ENCODE data around the gene SHC3.

DNA sequence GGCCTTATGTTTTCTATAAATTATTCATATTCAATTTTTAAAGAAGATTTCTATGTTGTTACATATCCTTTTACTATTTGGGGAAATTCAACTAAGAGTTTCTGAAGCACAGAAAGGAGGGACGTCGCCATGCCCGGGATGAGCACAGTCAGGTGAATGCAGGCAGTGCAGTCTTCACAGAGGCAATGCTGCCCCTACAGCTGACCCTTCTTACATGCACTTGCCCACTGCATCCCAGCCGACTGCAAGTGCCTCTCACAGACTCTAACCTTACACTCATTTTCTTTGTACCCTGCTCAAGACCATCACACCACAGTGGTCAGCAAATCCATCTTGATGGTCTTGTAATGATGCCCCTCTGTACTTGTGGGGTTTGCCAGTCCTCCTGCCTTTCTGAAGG lies 73.8 kb downstream of the SHC3 start:
- TF ChIP-seq, protein P1, sequence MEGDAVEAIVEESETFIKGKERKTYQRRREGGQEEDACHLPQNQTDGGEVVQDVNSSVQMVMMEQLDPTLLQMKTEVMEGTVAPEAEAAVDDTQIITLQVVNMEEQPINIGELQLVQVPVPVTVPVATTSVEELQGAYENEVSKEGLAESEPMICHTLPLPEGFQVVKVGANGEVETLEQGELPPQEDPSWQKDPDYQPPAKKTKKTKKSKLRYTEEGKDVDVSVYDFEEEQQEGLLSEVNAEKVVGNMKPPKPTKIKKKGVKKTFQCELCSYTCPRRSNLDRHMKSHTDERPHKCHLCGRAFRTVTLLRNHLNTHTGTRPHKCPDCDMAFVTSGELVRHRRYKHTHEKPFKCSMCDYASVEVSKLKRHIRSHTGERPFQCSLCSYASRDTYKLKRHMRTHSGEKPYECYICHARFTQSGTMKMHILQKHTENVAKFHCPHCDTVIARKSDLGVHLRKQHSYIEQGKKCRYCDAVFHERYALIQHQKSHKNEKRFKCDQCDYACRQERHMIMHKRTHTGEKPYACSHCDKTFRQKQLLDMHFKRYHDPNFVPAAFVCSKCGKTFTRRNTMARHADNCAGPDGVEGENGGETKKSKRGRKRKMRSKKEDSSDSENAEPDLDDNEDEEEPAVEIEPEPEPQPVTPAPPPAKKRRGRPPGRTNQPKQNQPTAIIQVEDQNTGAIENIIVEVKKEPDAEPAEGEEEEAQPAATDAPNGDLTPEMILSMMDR (IDR thresholded peaks at IDR 0.05; ENCODE audit: borderline replicate concordance, extremely low read depth, low read length, poor library complexity, severe bottlenecking) = no peak
- no peak for TF ChIP-seq EZH2 (IDR thresholded peaks at IDR 0.05; ENCODE audit: borderline replicate concordance, low read depth, low read length, severe bottlenecking)

Measured in DND-41 (cell line).